A549 (cell line): ENCODE measurements around the gene DHX35. TPM values are rescaled to one million over a fixed set of nuclear protein-coding genes. Genes with fewer than 3 reads are reported as not detected.

Experiments
- ATAC-seq, 2 experiments: fragments of 200-7000 bp in 1 of 2; fragments of >200 bp in 1 of 2; cut with Nextera tagmentation in 1 of 2; cut with Tn5 transposase in 1 of 2; 3 replicates each; pipeline versions ENCODE4 v1.8.0 to v1.9.1; 2018 to 2020; ENCODE audit warnings: mild to moderate bottlenecking in 1 of 2, moderate library complexity in 1 of 2
- CTCF ChIA-PET: fragments of 300-600 bp; sonication (Branson Sonifier 250); formaldehyde crosslinking; extraction: SDS; loops from one replicate; lab custom pipeline; 2021; ENCODE audit warnings: antibody characterized with exemption, inconsistent platforms; lab: Yijun Ruan, JAX
- POLR2A ChIA-PET: fragments of 350-600 bp; formaldehyde crosslinking; extraction: SDS; loops from one replicate; lab custom pipeline; 2021; ENCODE audit warnings: antibody characterized with exemption, inconsistent platforms; lab: Yijun Ruan, JAX
- DNase-seq, 2 experiments: peaks; one replicate each; pipeline versions ENCODE4 v3.0.0 to v3.0.0-alpha.2; 2011 to 2016; ENCODE audit warnings: low read depth in 1 of 2, low spot score in 1 of 2
- FAIRE-seq: peaks from 2 replicates; lab custom pipeline; 2011; peaks lifted over from hg19 to GRCh38; lab: Jason Lieb, UNC
- H3K27ac ChIP-seq, 2 experiments: fragments of >200 bp; sonication (Bioruptor Twin); formaldehyde crosslinking; 3 replicates each; pipeline ENCODE4 v1.5.1; 2016 to 2017
- H3K4me1 ChIP-seq: fragments of >200 bp; sonication (Bioruptor Twin); formaldehyde crosslinking; 3 replicates; pipeline ENCODE4 v1.6.1; 2016
- H3K4me2 ChIP-seq: fragments of >200 bp; sonication (Bioruptor Twin); formaldehyde crosslinking; 3 replicates; pipeline ENCODE4 v1.6.1; 2016
- H3K4me3 ChIP-seq: fragments of >200 bp; sonication (Bioruptor Twin); formaldehyde crosslinking; 3 replicates; pipeline ENCODE4 v1.5.1; 2016
- H3K9me3 ChIP-seq: fragments of >200 bp; sonication (Bioruptor Twin); formaldehyde crosslinking; 3 replicates; pipeline ENCODE4 v1.6.1; 2016
- EP300 ChIP-seq, 2 experiments: fragments of >200 bp; sonication (Bioruptor Twin); formaldehyde crosslinking; IDR thresholded peaks; 2 replicates in 1 of 2; 3 replicates in 1 of 2; pipeline ENCODE4 v1.6.1; 2016 to 2017
- FOXS1 ChIP-seq: fragments of 250-450 bp; sonication (Bioruptor Pico); IDR thresholded peaks from 2 replicates; pipeline ENCODE4 v1.5.0; 2020; ENCODE audit warnings: mild to moderate bottlenecking, moderate library complexity
- HOXA7 ChIP-seq: fragments of 250-450 bp; sonication (Bioruptor Pico); IDR thresholded peaks from 2 replicates; pipeline ENCODE4 v1.5.0; 2020; ENCODE audit warnings: mild to moderate bottlenecking, moderate library complexity
- JUN ChIP-seq, 2 experiments: fragments of >200 bp; sonication (Bioruptor Twin); formaldehyde crosslinking; IDR thresholded peaks; 2 replicates in 1 of 2; 3 replicates in 1 of 2; pipeline ENCODE4 v1.6.1; 2016 to 2017
- KDM5A ChIP-seq: fragments of 200-600 bp; sonication (generic); IDR thresholded peaks from 2 replicates; pipeline ENCODE4 v1.6.1; 2016; ENCODE audit warnings: antibody characterized with exemption, mild to moderate bottlenecking
- MAZ ChIP-seq: fragments of 150-350 bp; IDR thresholded peaks from 2 replicates; pipeline ENCODE4 v1.6.1; 2014; ENCODE audit warnings: antibody characterized with exemption, low read depth, low read length, borderline replicate concordance
- MYC ChIP-seq: IDR thresholded peaks from 2 replicates; pipeline ENCODE4 v1.6.1; 2012; ENCODE audit warnings: mild to moderate bottlenecking, inconsistent platforms, low read length, improper control_type of control experiment, borderline replicate concordance
- NPAS2 ChIP-seq: fragments of 250-450 bp; sonication (Bioruptor Pico); IDR thresholded peaks from 2 replicates; pipeline ENCODE4 v1.8.0; 2022; ENCODE audit warnings: mild to moderate bottlenecking, moderate library complexity, borderline replicate concordance
- PHF8 ChIP-seq: fragments of 200-600 bp; sonication (generic); IDR thresholded peaks from 2 replicates; pipeline ENCODE4 v1.6.1; 2016; ENCODE audit warnings: low read depth, mild to moderate bottlenecking, antibody characterized with exemption, moderate library complexity, borderline replicate concordance
- POLR2A ChIP-seq: IDR thresholded peaks from 2 replicates; pipeline ENCODE4 v1.6.1; 2012; ENCODE audit warnings: mild to moderate bottlenecking, low read length
- RAD21 ChIP-seq, 2 experiments: fragments of >200 bp in 1 of 2; sonication (Bioruptor Twin) in 1 of 2; formaldehyde crosslinking in 1 of 2; IDR thresholded peaks in 1 of 2; conservative IDR thresholded peaks in 1 of 2; 2 replicates in 1 of 2; 3 replicates in 1 of 2; pipeline ENCODE4 v1.6.1; 2012 to 2018; ENCODE audit warnings: inconsistent platforms in 1 of 2
- RARB ChIP-seq: fragments of 250-450 bp; sonication (Bioruptor Pico); IDR thresholded peaks from 2 replicates; pipeline ENCODE4 v1.8.0; 2021; ENCODE audit warnings: mild to moderate bottlenecking, moderate library complexity
- RFX5 ChIP-seq: fragments of 450-650 bp; IDR thresholded peaks from 2 replicates; pipeline ENCODE4 v1.7.1; 2014; ENCODE audit warnings: antibody characterized with exemption, mild to moderate bottlenecking, moderate library complexity
- SMC3 ChIP-seq: fragments of >200 bp; sonication (Bioruptor Twin); formaldehyde crosslinking; IDR thresholded peaks from 3 replicates; pipeline ENCODE4 v1.6.1; 2018; ENCODE audit warnings: inconsistent platforms
- TFCP2L1 ChIP-seq: fragments of 250-450 bp; sonication (Bioruptor Pico); IDR thresholded peaks from 2 replicates; pipeline ENCODE4 v1.5.0; 2021; ENCODE audit warnings: mild to moderate bottlenecking
- ZNF302 ChIP-seq: fragments of 250-450 bp; sonication (Bioruptor Pico); IDR thresholded peaks from 2 replicates; pipeline ENCODE4 v1.9.0; 2021; ENCODE audit warnings: inconsistent platforms, mild to moderate bottlenecking, moderate library complexity
- WGBS: methylation state at CpG from one replicate; pipeline ENCODE4 v1.1.6; 2017; ENCODE audit errors: missing lambda C conversion rate; 5-methylcytosine and 5-hydroxymethylcytosine counted together
- polyA plus RNA-seq, 4 experiments: library from polyadenylated mRNA; depleted of rRNA in 3 of 4; stranded (reverse); fragments of >200 nt; fragmentation: RNase III in 1 of 4; extraction: RNeasy Plus Mini Kit Qiagen cat#74134 plus additional on column Dnase treatment in 1 of 4; gene quantifications; 2 replicates in 3 of 4; 3 replicates in 1 of 4; pipeline ENCODE4 v1.2.3, GENCODE V29; 2011 to 2017
- TF ChIP-seq, protein P1 (sequence below): fragments of 450-650 bp; IDR thresholded peaks from 2 replicates; pipeline ENCODE4 v1.6.1; 2014; ENCODE audit warnings: antibody characterized with exemption
- TF ChIP-seq, protein P2 (sequence below): fragments of >200 bp; sonication (Bioruptor Twin); formaldehyde crosslinking; IDR thresholded peaks from 3 replicates; pipeline ENCODE4 v1.5.1; 2016
- TF ChIP-seq, protein P3 (sequence below): IDR thresholded peaks from 2 replicates; pipeline ENCODE4 v1.6.1; 2012
- TF ChIP-seq, protein P4 (sequence below): fragments of 200-600 bp; sonication (generic); IDR thresholded peaks from 2 replicates; pipeline ENCODE4 v1.6.1; 2016; ENCODE audit warnings: antibody characterized with exemption, mild to moderate bottlenecking, moderate library complexity
- TF ChIP-seq, protein P5 (sequence below): fragments of >200 bp; sonication (Bioruptor Twin); formaldehyde crosslinking; IDR thresholded peaks from 3 replicates; pipeline ENCODE4 v1.6.1; 2016

DHX35 gene
- polyA plus RNA-seq, 2 of the 4 experiments (the other 2 are of a cell fraction): 7.7 to 13.8 TPM

DNA sequence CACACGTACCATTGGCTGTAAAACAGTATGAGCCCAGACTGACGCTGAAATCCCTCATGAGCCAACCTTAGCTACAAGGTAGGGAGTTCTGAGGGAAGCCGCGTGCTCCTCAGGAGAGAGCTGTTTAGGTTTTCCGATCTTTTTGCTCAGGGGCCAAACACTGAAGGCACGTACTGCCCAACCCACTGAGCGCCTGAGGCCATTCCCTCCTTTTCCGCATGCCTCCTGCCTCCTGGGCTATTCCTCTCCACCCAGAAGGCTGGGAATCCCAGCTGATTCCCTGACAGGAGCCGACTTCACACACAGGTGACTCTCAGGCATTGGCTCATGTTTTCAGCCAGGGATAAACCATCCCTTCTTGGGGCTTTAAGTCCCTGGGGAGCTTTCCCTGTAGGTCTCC lies 41.3 kb upstream of the DHX35 start:
- no peak overlapping the region for H3K4me2 ChIP-seq
- CTCF ChIA-PET: interaction anchor here (1.0 to 8.4 kb wide), 7 partner anchors 9 to 160 kb away, joined by 3 to 60 read pairs (median 5); no protein-coding TSS in a partner anchor
- ATAC-seq: peak in 1 of 2 experiments; percentile 21; a peak in 2 of 6 replicates
- no peaks in the 10 kb centered on the region for H3K4me1 ChIP-seq
- TF ChIP-seq EP300 (IDR thresholded peaks at IDR 0.05): no peak
- TF ChIP-seq MYC: no peak
- TF ChIP-seq, all 56 proteins: peak for 0
- Histone ChIP-seq H3K27ac (no peak overlapping the region), H3K4me3 (no peak overlapping the region), H3K9me3 (no peaks in the 10 kb centered on the region)
- FAIRE-seq: no peak
- POLR2A ChIA-PET: no interaction called here
- WGBS: 72% methylated on average over 9 of the region's 9 CpGs
- no peak for DNase-seq

DNA sequence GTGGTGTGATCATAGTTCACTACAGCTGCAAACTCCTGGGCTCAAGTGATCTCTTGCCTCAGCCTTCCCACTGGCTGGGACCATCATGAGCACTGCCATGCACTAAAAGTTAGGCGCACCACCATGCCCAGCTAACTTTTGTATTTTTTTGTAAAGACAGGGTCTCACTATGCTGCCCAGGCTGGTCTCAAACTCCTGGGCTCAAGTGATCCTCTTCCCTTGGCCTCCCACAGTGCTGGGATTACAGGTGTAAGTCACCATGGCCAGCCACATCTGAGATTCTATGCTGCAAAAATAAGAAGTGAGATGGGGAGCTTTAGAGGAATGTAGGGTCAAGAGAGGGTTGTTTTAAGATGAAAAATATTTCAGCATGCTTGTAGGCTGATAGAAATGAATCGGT lies 37.4 kb upstream of the DHX35 start:
- ChIA-PET CTCF (interaction anchor here (0.9 to 8.4 kb wide), 9 partner anchors 10 to 281 kb away, joined by 3 to 60 read pairs (median 5); partner anchors contain the start of gene DHX35), POLR2A (no interaction called here)
- no peak for TF ChIP-seq ZNF302 (CRISPR knock-in tag)
- TF ChIP-seq, protein P1, sequence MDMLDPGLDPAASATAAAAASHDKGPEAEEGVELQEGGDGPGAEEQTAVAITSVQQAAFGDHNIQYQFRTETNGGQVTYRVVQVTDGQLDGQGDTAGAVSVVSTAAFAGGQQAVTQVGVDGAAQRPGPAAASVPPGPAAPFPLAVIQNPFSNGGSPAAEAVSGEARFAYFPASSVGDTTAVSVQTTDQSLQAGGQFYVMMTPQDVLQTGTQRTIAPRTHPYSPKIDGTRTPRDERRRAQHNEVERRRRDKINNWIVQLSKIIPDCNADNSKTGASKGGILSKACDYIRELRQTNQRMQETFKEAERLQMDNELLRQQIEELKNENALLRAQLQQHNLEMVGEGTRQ: no peak
- no peak for TF ChIP-seq RFX5
- no peak for TF ChIP-seq MAZ
- TF ChIP-seq RARB (CRISPR knock-in tag): no peak
- TF ChIP-seq, protein P2, sequence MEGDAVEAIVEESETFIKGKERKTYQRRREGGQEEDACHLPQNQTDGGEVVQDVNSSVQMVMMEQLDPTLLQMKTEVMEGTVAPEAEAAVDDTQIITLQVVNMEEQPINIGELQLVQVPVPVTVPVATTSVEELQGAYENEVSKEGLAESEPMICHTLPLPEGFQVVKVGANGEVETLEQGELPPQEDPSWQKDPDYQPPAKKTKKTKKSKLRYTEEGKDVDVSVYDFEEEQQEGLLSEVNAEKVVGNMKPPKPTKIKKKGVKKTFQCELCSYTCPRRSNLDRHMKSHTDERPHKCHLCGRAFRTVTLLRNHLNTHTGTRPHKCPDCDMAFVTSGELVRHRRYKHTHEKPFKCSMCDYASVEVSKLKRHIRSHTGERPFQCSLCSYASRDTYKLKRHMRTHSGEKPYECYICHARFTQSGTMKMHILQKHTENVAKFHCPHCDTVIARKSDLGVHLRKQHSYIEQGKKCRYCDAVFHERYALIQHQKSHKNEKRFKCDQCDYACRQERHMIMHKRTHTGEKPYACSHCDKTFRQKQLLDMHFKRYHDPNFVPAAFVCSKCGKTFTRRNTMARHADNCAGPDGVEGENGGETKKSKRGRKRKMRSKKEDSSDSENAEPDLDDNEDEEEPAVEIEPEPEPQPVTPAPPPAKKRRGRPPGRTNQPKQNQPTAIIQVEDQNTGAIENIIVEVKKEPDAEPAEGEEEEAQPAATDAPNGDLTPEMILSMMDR: no peak
- TF ChIP-seq NPAS2 (CRISPR knock-in tag): no peak
- ATAC-seq (no peak), FAIRE-seq (no peak), DNase-seq (no peak)
- WGBS: 80% methylated on average over 2 of the region's 2 CpGs
- H3K27ac ChIP-seq: no peak overlapping the region
- H3K4me2 ChIP-seq: no peak overlapping the region
- H3K4me1 ChIP-seq: peaks cover 19% of the 10 kb centered on the region; the same call in 2 of the 3 replicates
- H3K9me3 ChIP-seq: no peaks in the 10 kb centered on the region
- no peak overlapping the region for H3K4me3 ChIP-seq

DNA sequence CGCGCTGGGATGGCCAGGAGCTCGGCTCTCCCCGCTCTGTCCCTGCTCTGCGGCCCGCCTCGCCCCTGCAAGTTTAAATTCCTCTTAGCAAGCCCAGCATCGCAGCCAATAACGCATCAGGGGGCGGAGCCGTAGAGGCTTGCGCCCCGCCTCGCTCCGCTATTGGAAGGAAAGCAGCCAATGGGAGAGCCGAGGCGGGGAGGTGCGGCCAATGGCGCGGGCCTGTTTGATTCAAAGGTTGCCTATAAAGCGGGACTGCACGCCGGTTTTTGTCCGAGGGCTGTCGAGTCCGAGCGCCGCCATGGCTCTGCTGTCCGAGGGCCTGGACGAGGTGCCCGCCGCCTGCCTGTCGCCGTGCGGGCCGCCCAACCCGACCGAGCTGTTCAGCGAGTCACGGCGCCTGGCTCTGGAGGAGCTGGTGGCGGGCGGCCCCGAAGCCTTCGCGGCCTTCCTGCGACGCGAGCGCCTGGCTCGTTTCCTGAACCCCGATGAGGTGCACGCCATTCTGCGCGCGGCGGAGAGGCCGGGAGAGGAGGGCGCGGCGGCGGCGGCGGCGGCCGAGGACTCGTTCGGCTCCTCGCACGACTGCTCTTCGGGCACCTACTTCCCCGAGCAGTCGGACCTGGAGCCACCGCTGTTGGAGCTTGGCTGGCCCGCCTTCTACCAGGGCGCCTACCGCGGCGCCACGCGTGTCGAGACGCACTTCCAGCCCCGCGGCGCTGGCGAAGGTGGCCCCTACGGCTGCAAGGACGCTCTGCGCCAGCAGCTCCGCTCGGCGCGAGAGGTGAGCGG lies 35.8 kb upstream of the DHX35 start, which contains the start of gene FAM83D:
Gene FAM83D (plus strand): TSS at position 276 of the 792 bp plus-strand sequence. CDS start 26 bp downstream, at position 302.
- Histone ChIP-seq H3K9me3 (no peaks in the 10 kb centered on the region), H3K27ac (peak within 1 kb of the TSS; percentile 80 to 93)
- no peak for FAIRE-seq

More for the DNA sequence above, 35.8 kb upstream of the DHX35 start, which contains the start of gene FAM83D:
- ATAC-seq: peak; percentile 93 to 96
- peak; percentile 99 for DNase-seq
- POLR2A ChIA-PET: interaction anchor here (0.6 to 3.6 kb wide), 8 partner anchors 9 to 1862 kb away, joined by 3 to 34 read pairs (median 4); partner anchors contain the start of gene DHX35
- TF ChIP-seq, protein P3, sequence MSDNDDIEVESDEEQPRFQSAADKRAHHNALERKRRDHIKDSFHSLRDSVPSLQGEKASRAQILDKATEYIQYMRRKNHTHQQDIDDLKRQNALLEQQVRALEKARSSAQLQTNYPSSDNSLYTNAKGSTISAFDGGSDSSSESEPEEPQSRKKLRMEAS: peak; percentile 78
- TF ChIP-seq FOXS1 (CRISPR knock-in tag) (no peak), EP300 (IDR thresholded peaks at IDR 0.05) (no peak), HOXA7 (no peak), SMC3 (peak; percentile 72; the same call in 2 of the 3 replicates), PHF8 (peak; percentile 89), KDM5A (peak; percentile 30; the same call in 1 of the 2 replicates), TFCP2L1 (CRISPR knock-in tag) (peak; percentile 45; the same call in 1 of the 2 replicates), POLR2A (peak; percentile 98), RAD21 (conservative IDR thresholded peaks at IDR 0.05 in 1 of 2, IDR thresholded peaks at IDR 0.05 in 1 of 2) (peak; percentile 58 to 71; a peak in 4 of 5 replicates), JUN (IDR thresholded peaks at IDR 0.05) (peak; percentile 67 to 88; a peak in 4 of 5 replicates)
- TF ChIP-seq, protein P4, sequence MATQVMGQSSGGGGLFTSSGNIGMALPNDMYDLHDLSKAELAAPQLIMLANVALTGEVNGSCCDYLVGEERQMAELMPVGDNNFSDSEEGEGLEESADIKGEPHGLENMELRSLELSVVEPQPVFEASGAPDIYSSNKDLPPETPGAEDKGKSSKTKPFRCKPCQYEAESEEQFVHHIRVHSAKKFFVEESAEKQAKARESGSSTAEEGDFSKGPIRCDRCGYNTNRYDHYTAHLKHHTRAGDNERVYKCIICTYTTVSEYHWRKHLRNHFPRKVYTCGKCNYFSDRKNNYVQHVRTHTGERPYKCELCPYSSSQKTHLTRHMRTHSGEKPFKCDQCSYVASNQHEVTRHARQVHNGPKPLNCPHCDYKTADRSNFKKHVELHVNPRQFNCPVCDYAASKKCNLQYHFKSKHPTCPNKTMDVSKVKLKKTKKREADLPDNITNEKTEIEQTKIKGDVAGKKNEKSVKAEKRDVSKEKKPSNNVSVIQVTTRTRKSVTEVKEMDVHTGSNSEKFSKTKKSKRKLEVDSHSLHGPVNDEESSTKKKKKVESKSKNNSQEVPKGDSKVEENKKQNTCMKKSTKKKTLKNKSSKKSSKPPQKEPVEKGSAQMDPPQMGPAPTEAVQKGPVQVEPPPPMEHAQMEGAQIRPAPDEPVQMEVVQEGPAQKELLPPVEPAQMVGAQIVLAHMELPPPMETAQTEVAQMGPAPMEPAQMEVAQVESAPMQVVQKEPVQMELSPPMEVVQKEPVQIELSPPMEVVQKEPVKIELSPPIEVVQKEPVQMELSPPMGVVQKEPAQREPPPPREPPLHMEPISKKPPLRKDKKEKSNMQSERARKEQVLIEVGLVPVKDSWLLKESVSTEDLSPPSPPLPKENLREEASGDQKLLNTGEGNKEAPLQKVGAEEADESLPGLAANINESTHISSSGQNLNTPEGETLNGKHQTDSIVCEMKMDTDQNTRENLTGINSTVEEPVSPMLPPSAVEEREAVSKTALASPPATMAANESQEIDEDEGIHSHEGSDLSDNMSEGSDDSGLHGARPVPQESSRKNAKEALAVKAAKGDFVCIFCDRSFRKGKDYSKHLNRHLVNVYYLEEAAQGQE: peak; percentile 40; the same call in 1 of the 2 replicates
- TF ChIP-seq, protein P5, sequence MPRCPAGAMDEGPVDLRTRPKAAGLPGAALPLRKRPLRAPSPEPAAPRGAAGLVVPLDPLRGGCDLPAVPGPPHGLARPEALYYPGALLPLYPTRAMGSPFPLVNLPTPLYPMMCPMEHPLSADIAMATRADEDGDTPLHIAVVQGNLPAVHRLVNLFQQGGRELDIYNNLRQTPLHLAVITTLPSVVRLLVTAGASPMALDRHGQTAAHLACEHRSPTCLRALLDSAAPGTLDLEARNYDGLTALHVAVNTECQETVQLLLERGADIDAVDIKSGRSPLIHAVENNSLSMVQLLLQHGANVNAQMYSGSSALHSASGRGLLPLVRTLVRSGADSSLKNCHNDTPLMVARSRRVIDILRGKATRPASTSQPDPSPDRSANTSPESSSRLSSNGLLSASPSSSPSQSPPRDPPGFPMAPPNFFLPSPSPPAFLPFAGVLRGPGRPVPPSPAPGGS: peak; percentile 82; the same call in 1 of the 3 replicates
- TF ChIP-seq, all 56 proteins: peak for 10
- 0% methylated on average over 33 of the region's 95 CpGs for WGBS
- CTCF ChIA-PET: interaction anchor here (0.6 to 8.4 kb wide), 29 partner anchors 9 to 277 kb away, joined by 3 to 60 read pairs (median 5); partner anchors contain the start of gene DHX35
- Histone ChIP-seq H3K4me2 (peak within 1 kb of the TSS; percentile 83), H3K4me1 (peaks cover 26% of the 10 kb centered on the region; the same call in 2 of the 3 replicates), H3K4me3 (peak within 1 kb of the TSS; percentile 94)
